Measurements from ENCODE around the gene FBXO38. TPM values are rescaled to one million over a fixed set of nuclear protein-coding genes. Genes with fewer than 3 reads are reported as not detected.

Gene FBXO38
- total RNA-seq, 1 donor from 2014 or later = 51.5 TPM

GRCh38 chr5:148376198-148376597 lies 7.6 kb upstream of the FBXO38 start:
- H3K9me3 Mint-ChIP-seq = no peaks in the 10 kb centered on the region
- no peak for TF ChIP-seq CTCF (conservative IDR thresholded peaks at IDR 0.05)

GRCh38 chr5:148378670-148379069 lies 5.1 kb upstream of the FBXO38 start:
- Mint-ChIP-seq H3K27me3 (no peaks in the 10 kb centered on the region), H3K9me3 (no peaks in the 10 kb centered on the region), H3K36me3 (peaks cover 3% of the 10 kb centered on the region), H3K4me3 (no peak overlapping the region), H3K4me1 (ENCODE audit: unreplicated experiment) (peaks cover 10% of the 10 kb centered on the region), H3K27ac (no peak overlapping the region)
- TF ChIP-seq CTCF (conservative IDR thresholded peaks at IDR 0.05) = no peak
- no peak for DNase-seq (ENCODE audit: extremely low spot score, unreplicated experiment)

More at GRCh38 chr5:148376198-148376597, 7.6 kb upstream of the FBXO38 start:
- DNase-seq (ENCODE audit: extremely low spot score, unreplicated experiment) = no peak
- Mint-ChIP-seq H3K27me3 (no peaks in the 10 kb centered on the region), H3K4me3 (no peak overlapping the region), H3K4me1 (ENCODE audit: unreplicated experiment) (peaks cover 6% of the 10 kb centered on the region), H3K27ac (no peak overlapping the region), H3K36me3 (no peaks in the 10 kb centered on the region)

- Mint-ChIP-seq H3K27me3 (no peaks in the 10 kb centered on the region), H3K36me3 (peaks cover 5% of the 10 kb centered on the region), H3K9me3 (no peaks in the 10 kb centered on the region), H3K4me3 (no peak overlapping the region), H3K27ac (no peak overlapping the region), H3K4me1 (ENCODE audit: unreplicated experiment) (peaks cover 14% of the 10 kb centered on the region)
- TF ChIP-seq CTCF (conservative IDR thresholded peaks at IDR 0.05) = no peak
- no peak for DNase-seq (ENCODE audit: extremely low spot score, unreplicated experiment)
Observed at GRCh38 chr5:148379340-148379739, 4.4 kb upstream of the FBXO38 start.

GRCh38 chr5:148381906-148382305 lies 1.9 kb upstream of the FBXO38 start:
- DNase-seq (ENCODE audit: extremely low spot score, unreplicated experiment) = no peak
- Mint-ChIP-seq H3K27ac (no peak overlapping the region), H3K4me3 (peak overlapping the region; percentile 54), H3K4me1 (ENCODE audit: unreplicated experiment) (peaks cover 29% of the 10 kb centered on the region), H3K27me3 (no peaks in the 10 kb centered on the region), H3K36me3 (peaks cover 11% of the 10 kb centered on the region), H3K9me3 (no peaks in the 10 kb centered on the region)
- no peak for TF ChIP-seq CTCF (conservative IDR thresholded peaks at IDR 0.05)

GRCh38 chr5:148382961-148383360 lies 797 bp upstream of the FBXO38 start:
- H3K9me3 Mint-ChIP-seq = no peaks in the 10 kb centered on the region
- peak overlapping the region; percentile 98 for H3K27ac Mint-ChIP-seq
- peak overlapping the region; percentile 95 for H3K4me3 Mint-ChIP-seq
- DNase-seq (ENCODE audit: extremely low spot score, unreplicated experiment) = no peak
- H3K27me3 Mint-ChIP-seq = no peaks in the 10 kb centered on the region
- TF ChIP-seq CTCF (conservative IDR thresholded peaks at IDR 0.05) = no peak
- peaks cover 16% of the 10 kb centered on the region for H3K36me3 Mint-ChIP-seq
- H3K4me1 Mint-ChIP-seq (ENCODE audit: unreplicated experiment) = peaks cover 29% of the 10 kb centered on the region

GRCh38 chr5:148384380-148384737 lies 601 bp downstream of the FBXO38 start:
- TF ChIP-seq CTCF (conservative IDR thresholded peaks at IDR 0.05) = no peak
- Mint-ChIP-seq H3K27me3 (no peaks in the 10 kb centered on the region), H3K36me3 (peaks cover 21% of the 10 kb centered on the region), H3K4me1 (ENCODE audit: unreplicated experiment) (peaks cover 33% of the 10 kb centered on the region), H3K4me3 (peak overlapping the region; percentile 95), H3K9me3 (no peaks in the 10 kb centered on the region), H3K27ac (peak overlapping the region; percentile 98)
- DNase-seq (ENCODE audit: extremely low spot score, unreplicated experiment) = no peak

Data from type B pancreatic cell (in vitro differentiated cells).